Activated naive CD8-positive, alpha-beta T cell (primary cell): ENCODE results near the gene GBP6.
A peak's percentile ranks its signal among the peaks of the same experiment; 100 is the strongest.
"Not testable (repeated sequence)": the region's sequence is repeated elsewhere in the genome, so short reads cannot be mapped to it uniquely, and the experiment has no call there.

Experiments used
- H3K27ac Mint-ChIP-seq: one replicate; pipeline ENCODE4 v1.8.0; 2021; ENCODE audit warnings: mixed read lengths
- H3K27me3 Mint-ChIP-seq: one replicate; pipeline ENCODE4 v1.8.0; 2021; ENCODE audit warnings: mixed read lengths
- H3K36me3 Mint-ChIP-seq: one replicate; pipeline ENCODE4 v1.8.0; 2021; ENCODE audit warnings: mixed read lengths
- H3K4me1 Mint-ChIP-seq: one replicate; pipeline ENCODE4 v1.8.0; 2021; ENCODE audit warnings: low read depth, mixed read lengths
- H3K4me3 Mint-ChIP-seq: one replicate; pipeline ENCODE4 v1.8.0; 2021; ENCODE audit warnings: mild to moderate bottlenecking, mixed read lengths
- H3K9me3 Mint-ChIP-seq: one replicate; pipeline ENCODE4 v1.8.0; 2021; ENCODE audit warnings: low read depth, mixed read lengths

GBP6 gene

GRCh38 chr1:89363638-89364536 lies at the start of gene GBP6:
GBP6 (plus strand) TSS chr1:89364059; CDS start chr1:89368552, 4,493 bp downstream.
- peak within 1 kb of the TSS; percentile 84 for H3K27ac Mint-ChIP-seq
- H3K36me3 Mint-ChIP-seq: peaks cover 2% of the 10 kb centered on the region
- no peaks in the 10 kb centered on the region for H3K27me3 Mint-ChIP-seq
- peak within 1 kb of the TSS; percentile 25 for H3K4me3 Mint-ChIP-seq
- no peaks in the 10 kb centered on the region for H3K9me3 Mint-ChIP-seq
- peaks cover 19% of the 10 kb centered on the region for H3K4me1 Mint-ChIP-seq

DNA sequence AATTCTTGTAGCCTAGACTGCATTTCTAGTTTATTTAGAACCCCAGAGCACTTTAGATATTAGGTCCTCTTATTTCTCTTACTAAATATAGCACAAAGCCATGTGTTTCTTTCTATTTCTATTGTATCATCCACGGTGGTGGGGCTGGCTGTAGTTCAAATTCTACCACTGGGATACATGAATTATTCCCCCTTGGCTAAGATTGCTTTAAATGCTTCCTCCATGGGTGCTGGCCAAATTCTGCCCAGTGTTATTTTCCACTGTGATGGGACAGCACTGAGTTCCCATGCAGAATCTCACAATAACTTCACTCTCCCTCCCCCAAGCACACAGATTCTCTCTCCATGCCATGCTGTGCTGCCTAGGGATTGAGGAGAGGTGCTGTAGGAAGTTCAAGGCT lies 41.5 kb upstream of the GBP6 start:
- peaks cover 21% of the 10 kb centered on the region for H3K36me3 Mint-ChIP-seq
- H3K27ac Mint-ChIP-seq: no peak overlapping the region
- no peak overlapping the region for H3K4me3 Mint-ChIP-seq
- H3K27me3 Mint-ChIP-seq: no peaks in the 10 kb centered on the region
- H3K9me3 Mint-ChIP-seq: peaks cover 29% of the 10 kb centered on the region
- peaks cover 4% of the 10 kb centered on the region for H3K4me1 Mint-ChIP-seq

GRCh38 chr1:89331890-89332289 lies 32.0 kb upstream of the GBP6 start:
- peaks cover 5% of the 10 kb centered on the region for H3K36me3 Mint-ChIP-seq
- no peaks in the 10 kb centered on the region for H3K27me3 Mint-ChIP-seq
- no peak overlapping the region for H3K4me3 Mint-ChIP-seq
- peaks cover 5% of the 10 kb centered on the region for H3K9me3 Mint-ChIP-seq
- no peak overlapping the region for H3K27ac Mint-ChIP-seq
- peaks cover 5% of the 10 kb centered on the region for H3K4me1 Mint-ChIP-seq

GRCh38 chr1:89332461-89332860 lies 31.4 kb upstream of the GBP6 start:
- H3K4me3 Mint-ChIP-seq: no peak overlapping the region
- H3K36me3 Mint-ChIP-seq: peaks cover 5% of the 10 kb centered on the region
- no peaks in the 10 kb centered on the region for H3K27me3 Mint-ChIP-seq
- H3K9me3 Mint-ChIP-seq: peaks cover 5% of the 10 kb centered on the region
- no peak overlapping the region for H3K27ac Mint-ChIP-seq
- H3K4me1 Mint-ChIP-seq: peaks cover 5% of the 10 kb centered on the region

- H3K36me3 Mint-ChIP-seq: peaks cover 6% of the 10 kb centered on the region
- peaks cover 5% of the 10 kb centered on the region for H3K9me3 Mint-ChIP-seq
- H3K27me3 Mint-ChIP-seq: no peaks in the 10 kb centered on the region
- peaks cover 5% of the 10 kb centered on the region for H3K4me1 Mint-ChIP-seq
- H3K27ac Mint-ChIP-seq: no peak overlapping the region
- H3K4me3 Mint-ChIP-seq: no peak overlapping the region
These were observed 28.4 kb upstream of the GBP6 start for GRCh38 chr1:89335486-89335885.

DNA sequence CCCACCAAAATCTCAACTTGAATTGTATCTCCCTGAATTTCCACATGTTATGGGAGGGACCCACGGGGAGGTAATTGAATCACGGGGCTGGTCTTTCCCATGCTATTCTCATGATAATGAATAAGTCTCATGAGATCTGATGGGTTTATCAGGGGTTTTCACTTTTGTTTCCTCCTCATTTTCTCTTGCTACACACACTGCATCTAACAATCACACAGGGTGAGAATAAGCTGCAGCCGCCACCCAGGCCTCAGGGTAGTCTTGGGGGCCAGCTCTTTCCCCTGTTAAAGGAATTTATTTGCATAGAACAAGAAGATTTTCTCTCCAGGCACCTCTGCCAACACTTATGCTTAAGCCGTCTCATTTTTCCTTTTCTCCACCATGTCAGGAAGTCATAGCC lies 26.0 kb upstream of the GBP6 start:
- Mint-ChIP-seq H3K4me1 (no peaks in the 10 kb centered on the region), H3K9me3 (peaks cover 5% of the 10 kb centered on the region), H3K4me3 (no peak overlapping the region), H3K36me3 (peaks cover 6% of the 10 kb centered on the region), H3K27ac (no peak overlapping the region), H3K27me3 (no peaks in the 10 kb centered on the region)

- no peaks in the 10 kb centered on the region for H3K27me3 Mint-ChIP-seq
- peaks cover 5% of the 10 kb centered on the region for H3K9me3 Mint-ChIP-seq
- H3K4me3 Mint-ChIP-seq: no peak overlapping the region
- H3K27ac Mint-ChIP-seq: no peak overlapping the region
- H3K4me1 Mint-ChIP-seq: no peaks in the 10 kb centered on the region
- peaks cover 6% of the 10 kb centered on the region for H3K36me3 Mint-ChIP-seq
These were observed 24.8 kb upstream of the GBP6 start for GRCh38 chr1:89339039-89339438.

GRCh38 chr1:89345479-89345878 lies 18.4 kb upstream of the GBP6 start:
- H3K36me3 Mint-ChIP-seq, H3K4me3 Mint-ChIP-seq, H3K4me1 Mint-ChIP-seq: not testable (repeated sequence)

GRCh38 chr1:89347296-89347695 lies 16.6 kb upstream of the GBP6 start:
- Mint-ChIP-seq H3K4me3 (no peak overlapping the region), H3K36me3 (peaks cover 5% of the 10 kb centered on the region), H3K27me3 (no peaks in the 10 kb centered on the region), H3K27ac (no peak overlapping the region), H3K4me1 (peaks cover 13% of the 10 kb centered on the region), H3K9me3 (no peaks in the 10 kb centered on the region)

More at GRCh38 chr1:89345479-89345878, 18.4 kb upstream of the GBP6 start:
- not testable (repeated sequence) for H3K27ac Mint-ChIP-seq, H3K27me3 Mint-ChIP-seq, H3K9me3 Mint-ChIP-seq

GRCh38 chr1:89350298-89350697 lies 13.6 kb upstream of the GBP6 start:
- H3K4me3 Mint-ChIP-seq: no peak overlapping the region
- H3K4me1 Mint-ChIP-seq: peaks cover 23% of the 10 kb centered on the region
- H3K27me3 Mint-ChIP-seq: no peaks in the 10 kb centered on the region
- H3K36me3 Mint-ChIP-seq: peaks cover 5% of the 10 kb centered on the region
- no peaks in the 10 kb centered on the region for H3K9me3 Mint-ChIP-seq
- H3K27ac Mint-ChIP-seq: no peak overlapping the region

DNA sequence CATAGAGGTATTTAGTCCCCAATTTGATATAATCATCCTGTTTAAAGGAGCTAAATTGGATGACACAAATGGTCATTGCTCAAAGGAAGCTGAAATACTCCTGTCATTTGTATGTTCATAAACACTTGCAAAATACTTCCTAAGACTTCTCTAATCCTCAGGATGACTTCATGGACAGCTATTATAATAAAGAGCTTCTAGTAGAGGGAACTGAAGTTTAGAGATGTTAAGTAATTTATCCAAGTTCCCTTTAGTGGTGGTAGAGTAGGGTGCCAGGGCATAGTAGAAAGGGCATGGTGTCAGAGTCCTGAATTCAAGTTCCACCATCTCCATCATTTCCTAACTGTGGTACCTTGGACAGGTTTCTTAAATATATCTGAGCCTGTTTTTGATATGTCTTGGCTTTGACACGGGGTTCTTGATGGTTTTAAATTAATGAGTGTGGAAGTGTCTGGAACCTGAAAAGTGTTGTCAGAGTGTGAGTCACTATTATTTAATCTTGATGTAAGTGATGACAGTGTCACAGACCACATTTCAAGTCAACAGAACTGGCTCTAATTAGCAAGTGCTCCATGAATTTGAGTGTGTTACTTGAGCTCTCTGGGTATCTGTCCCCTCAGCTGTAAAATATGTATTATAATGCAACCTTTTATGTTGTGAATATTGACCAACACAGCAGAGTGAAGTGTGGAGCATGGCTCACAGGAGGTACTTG lies 12.1 kb upstream of the GBP6 start:
- Mint-ChIP-seq H3K4me1 (peaks cover 33% of the 10 kb centered on the region), H3K27ac (peak overlapping the region; percentile 16), H3K9me3 (no peaks in the 10 kb centered on the region), H3K4me3 (no peak overlapping the region), H3K27me3 (no peaks in the 10 kb centered on the region), H3K36me3 (peaks cover 2% of the 10 kb centered on the region)

DNA sequence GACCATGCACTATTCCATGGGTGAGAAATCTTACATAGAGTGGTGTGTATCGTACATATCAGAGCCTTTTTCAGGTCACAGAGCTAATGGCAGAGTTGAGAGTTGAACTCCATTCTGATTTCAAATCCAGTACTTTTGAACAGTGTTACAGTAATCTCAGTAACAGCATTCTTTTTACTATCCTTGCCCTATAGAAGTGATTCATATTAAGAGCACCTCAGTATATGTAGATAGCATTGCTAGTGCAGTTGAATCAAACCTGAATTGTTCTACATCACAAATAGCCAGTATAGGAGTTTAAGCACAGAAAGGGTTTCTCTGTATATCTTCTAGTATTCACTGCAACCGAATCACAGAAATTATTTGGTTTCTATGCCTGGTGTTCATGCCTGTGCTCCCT lies 11.4 kb upstream of the GBP6 start:
- Mint-ChIP-seq H3K27ac (no peak overlapping the region), H3K4me3 (no peak overlapping the region), H3K36me3 (no peaks in the 10 kb centered on the region), H3K9me3 (no peaks in the 10 kb centered on the region), H3K27me3 (no peaks in the 10 kb centered on the region), H3K4me1 (peaks cover 40% of the 10 kb centered on the region)

- H3K27me3 Mint-ChIP-seq: no peaks in the 10 kb centered on the region
- no peaks in the 10 kb centered on the region for H3K9me3 Mint-ChIP-seq
- no peaks in the 10 kb centered on the region for H3K36me3 Mint-ChIP-seq
- H3K4me3 Mint-ChIP-seq: no peak overlapping the region
- peaks cover 56% of the 10 kb centered on the region for H3K4me1 Mint-ChIP-seq
- no peak overlapping the region for H3K27ac Mint-ChIP-seq
These were observed 9.7 kb upstream of the GBP6 start for GRCh38 chr1:89354205-89354604.

DNA sequence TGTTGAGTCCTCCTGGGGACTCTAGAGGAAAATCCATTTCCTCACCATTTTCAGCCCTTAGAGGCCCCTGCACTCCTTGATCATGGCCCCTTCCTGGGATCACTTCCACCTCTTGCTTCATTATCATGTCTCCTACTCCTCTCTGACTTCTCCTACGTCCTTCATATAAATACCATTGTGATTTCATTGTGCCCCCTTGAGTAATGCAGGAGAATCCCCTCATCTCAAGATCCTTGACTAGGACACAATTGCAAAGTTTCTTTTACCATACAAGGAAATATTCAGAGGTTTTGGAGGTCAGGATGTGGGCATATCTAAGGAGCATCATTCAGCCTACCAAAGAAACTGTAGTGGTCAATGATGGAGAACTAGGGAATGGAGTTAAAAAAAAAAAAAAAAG lies 8.8 kb upstream of the GBP6 start:
- H3K27me3 Mint-ChIP-seq: no peaks in the 10 kb centered on the region
- H3K27ac Mint-ChIP-seq: peak overlapping the region; percentile 28
- H3K9me3 Mint-ChIP-seq: no peaks in the 10 kb centered on the region
- H3K36me3 Mint-ChIP-seq: no peaks in the 10 kb centered on the region
- H3K4me1 Mint-ChIP-seq: peaks cover 59% of the 10 kb centered on the region
- no peak overlapping the region for H3K4me3 Mint-ChIP-seq

DNA sequence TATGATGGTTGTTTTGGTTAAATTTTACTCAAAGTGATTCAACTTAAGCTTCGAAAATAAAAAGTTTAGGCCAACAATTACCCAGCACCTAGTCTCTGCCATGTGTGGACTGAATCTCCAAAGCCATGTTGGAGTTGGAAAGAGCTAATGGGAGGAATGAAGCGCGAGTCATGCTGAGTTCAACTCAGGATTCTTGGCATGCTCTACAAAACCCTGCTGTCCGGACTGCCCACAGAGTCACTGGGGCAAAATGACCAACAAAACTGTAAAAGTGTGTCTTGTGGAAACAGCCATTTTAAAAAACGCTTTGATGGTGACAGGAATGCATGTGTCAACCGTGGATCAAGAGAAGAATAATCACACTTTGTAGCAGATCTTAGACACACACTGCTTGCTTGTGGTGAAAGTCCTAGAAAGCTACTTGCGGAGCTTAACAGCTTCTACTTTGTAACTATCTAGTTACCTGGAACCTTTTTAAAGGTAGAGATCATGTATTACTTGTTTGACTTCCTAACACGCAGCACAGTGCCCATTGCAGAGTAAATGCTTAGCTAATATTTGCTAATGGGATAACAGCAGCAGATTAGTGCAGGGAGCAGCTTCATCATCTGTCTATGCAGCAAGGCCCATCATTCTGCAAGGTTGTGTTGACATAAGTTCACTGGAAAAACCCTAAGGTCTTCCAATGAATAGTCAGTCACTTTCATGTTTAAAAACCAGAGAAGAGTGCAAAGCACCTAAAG lies 7.0 kb upstream of the GBP6 start:
- no peaks in the 10 kb centered on the region for H3K36me3 Mint-ChIP-seq
- peak overlapping the region; percentile 87 for H3K4me3 Mint-ChIP-seq
- H3K9me3 Mint-ChIP-seq: no peaks in the 10 kb centered on the region
- H3K4me1 Mint-ChIP-seq: peaks cover 54% of the 10 kb centered on the region
- H3K27ac Mint-ChIP-seq: peak overlapping the region; percentile 90
- H3K27me3 Mint-ChIP-seq: no peaks in the 10 kb centered on the region
